ENCODE measurements around the gene DAAM2.

Gene DAAM2

GRCh38 chr6:39899554-39900295 lies 107.5 kb downstream of the DAAM2 start:
- Histone ChIP-seq H3K27me3 (ENCODE audit: control insufficient read depth in 1 of 2, insufficient read depth in 2 of 2, low read length in 2 of 2) (no peaks in the 10 kb centered on the region), H3K9me3 (ENCODE audit: control insufficient read depth in 2 of 2, low read length in 2 of 2) (no peaks in the 10 kb centered on the region), H3K9ac (ENCODE audit: low read length in 2 of 2) (no peak overlapping the region), H3K36me3 (ENCODE audit: control insufficient read depth in 2 of 2, insufficient read depth in 2 of 2, low read length in 2 of 2) (peaks cover 43 to 77% of the 10 kb centered on the region in 2 donors), H3K4me1 (ENCODE audit: control insufficient read depth, insufficient read depth, low read length) (peaks cover 4% of the 10 kb centered on the region), H3K27ac (ENCODE audit: low read length) (no peak overlapping the region), H3K4me3 (ENCODE audit: low read length in 2 of 2) (no peak overlapping the region)

DNA sequence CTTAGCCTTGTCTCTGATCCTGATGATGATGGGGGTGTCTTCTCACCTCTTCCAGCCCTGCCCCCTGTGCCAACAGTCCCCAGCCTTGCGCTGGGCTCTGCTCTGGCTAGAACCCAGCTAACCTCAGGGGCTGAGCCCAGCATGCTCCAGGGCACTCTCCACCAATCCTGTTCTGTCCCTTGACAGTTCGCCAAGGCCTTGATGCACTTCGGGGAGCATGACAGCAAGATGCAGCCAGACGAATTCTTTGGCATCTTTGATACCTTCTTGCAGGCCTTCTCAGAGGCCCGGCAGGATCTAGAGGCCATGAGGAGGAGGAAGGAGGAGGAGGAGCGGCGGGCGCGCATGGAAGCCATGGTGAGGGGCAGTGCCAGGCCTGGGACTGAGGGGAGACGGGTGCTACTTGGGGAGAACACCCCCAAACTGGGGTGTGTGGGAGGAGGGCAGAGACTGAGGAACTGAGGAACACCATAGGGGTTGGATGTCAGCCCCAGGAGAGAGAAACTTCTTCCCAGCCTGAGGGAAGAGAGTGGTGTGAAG lies 109.0 kb downstream of the DAAM2 start:
- Histone ChIP-seq H3K9me3 (ENCODE audit: control insufficient read depth in 2 of 2, low read length in 2 of 2) (no peaks in the 10 kb centered on the region), H3K27ac (ENCODE audit: low read length) (no peak overlapping the region), H3K9ac (ENCODE audit: low read length in 2 of 2) (no peak overlapping the region), H3K27me3 (ENCODE audit: control insufficient read depth in 1 of 2, insufficient read depth in 2 of 2, low read length in 2 of 2) (no peaks in the 10 kb centered on the region), H3K4me1 (ENCODE audit: control insufficient read depth, insufficient read depth, low read length) (peaks cover 10% of the 10 kb centered on the region), H3K4me3 (ENCODE audit: low read length in 2 of 2) (no peak overlapping the region), H3K36me3 (ENCODE audit: control insufficient read depth in 2 of 2, insufficient read depth in 2 of 2, low read length in 2 of 2) (peaks cover 43 to 80% of the 10 kb centered on the region in 2 donors)

DNA sequence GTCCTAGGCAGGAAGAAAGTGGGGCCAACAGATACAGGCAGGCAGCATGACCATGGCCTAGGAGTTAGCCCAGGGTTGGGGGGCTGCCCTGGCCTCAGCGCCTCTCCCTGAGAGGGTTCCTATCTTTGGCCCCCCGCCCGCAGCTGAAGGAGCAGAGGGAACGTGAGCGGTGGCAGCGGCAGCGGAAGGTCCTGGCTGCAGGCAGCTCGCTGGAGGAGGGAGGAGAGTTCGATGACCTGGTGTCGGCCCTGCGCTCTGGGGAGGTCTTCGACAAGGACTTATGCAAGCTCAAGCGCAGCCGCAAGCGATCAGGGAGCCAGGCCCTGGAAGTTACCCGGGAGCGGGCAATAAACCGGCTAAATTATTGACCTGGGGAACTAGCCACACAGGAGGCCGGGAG lies 109.5 kb downstream of the DAAM2 start:
- no peak overlapping the region for H3K4me3 ChIP-seq (ENCODE audit: low read length in 2 of 2)
- no peaks in the 10 kb centered on the region for H3K27me3 ChIP-seq (ENCODE audit: control insufficient read depth in 1 of 2, insufficient read depth in 2 of 2, low read length in 2 of 2)
- no peaks in the 10 kb centered on the region for H3K9me3 ChIP-seq (ENCODE audit: control insufficient read depth in 2 of 2, low read length in 2 of 2)
- peaks cover 10% of the 10 kb centered on the region for H3K4me1 ChIP-seq (ENCODE audit: control insufficient read depth, insufficient read depth, low read length)
- H3K9ac ChIP-seq (ENCODE audit: low read length in 2 of 2): no peak overlapping the region
- H3K27ac ChIP-seq (ENCODE audit: low read length): no peak overlapping the region
- H3K36me3 ChIP-seq (ENCODE audit: control insufficient read depth in 2 of 2, insufficient read depth in 2 of 2, low read length in 2 of 2): peaks cover 43 to 76% of the 10 kb centered on the region in 2 donors

GRCh38 chr6:39902136-39902535 lies 110.0 kb downstream of the DAAM2 start:
- Histone ChIP-seq H3K36me3 (ENCODE audit: control insufficient read depth in 2 of 2, insufficient read depth in 2 of 2, low read length in 2 of 2) (peaks cover 41 to 72% of the 10 kb centered on the region in 2 donors), H3K27me3 (ENCODE audit: control insufficient read depth in 1 of 2, insufficient read depth in 2 of 2, low read length in 2 of 2) (no peaks in the 10 kb centered on the region), H3K9ac (ENCODE audit: low read length in 2 of 2) (no peak overlapping the region), H3K4me1 (ENCODE audit: control insufficient read depth, insufficient read depth, low read length) (peaks cover 10% of the 10 kb centered on the region), H3K27ac (ENCODE audit: low read length) (no peak overlapping the region), H3K9me3 (ENCODE audit: control insufficient read depth in 2 of 2, low read length in 2 of 2) (no peaks in the 10 kb centered on the region), H3K4me3 (ENCODE audit: low read length in 2 of 2) (no peak overlapping the region)

DNA sequence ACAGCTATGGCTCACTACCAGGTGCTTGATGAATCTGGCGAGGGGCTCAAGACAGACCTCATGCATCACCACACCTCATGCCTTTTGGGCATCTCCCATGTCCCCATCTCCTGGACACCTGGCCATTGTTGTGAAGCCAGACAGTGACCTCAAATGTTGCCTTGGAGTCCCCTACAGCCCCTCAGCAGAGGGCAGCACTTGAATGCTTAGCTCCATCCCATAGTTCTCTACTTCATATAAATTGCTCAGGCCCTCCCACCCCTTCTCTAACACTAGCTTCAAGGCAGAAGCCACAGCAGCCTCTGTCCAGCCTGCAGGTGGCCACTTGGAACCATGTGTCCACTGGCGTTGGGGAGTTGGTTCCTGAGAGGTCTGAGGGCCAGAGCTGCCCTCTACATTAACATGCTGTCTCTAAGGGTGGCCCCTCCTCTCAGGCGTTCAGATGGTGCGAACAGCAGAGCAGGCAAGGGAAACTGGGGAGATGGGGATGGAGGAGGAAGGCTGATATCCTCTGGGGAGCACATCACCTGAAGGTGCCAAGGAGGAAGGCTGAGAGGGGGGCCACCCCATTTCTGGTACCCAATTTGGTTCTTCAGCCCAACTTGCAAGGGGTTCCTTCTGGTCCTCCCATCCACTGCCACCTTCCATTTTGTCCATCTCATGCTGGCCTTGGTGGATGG lies 110.8 kb downstream of the DAAM2 start:
- Histone ChIP-seq H3K9me3 (ENCODE audit: control insufficient read depth in 2 of 2, low read length in 2 of 2) (no peaks in the 10 kb centered on the region), H3K9ac (ENCODE audit: low read length in 2 of 2) (no peak overlapping the region), H3K4me3 (ENCODE audit: low read length in 2 of 2) (no peak overlapping the region), H3K36me3 (ENCODE audit: control insufficient read depth in 2 of 2, insufficient read depth in 2 of 2, low read length in 2 of 2) (peaks cover 35 to 65% of the 10 kb centered on the region in 2 donors), H3K27ac (ENCODE audit: low read length) (no peak overlapping the region), H3K4me1 (ENCODE audit: control insufficient read depth, insufficient read depth, low read length) (peaks cover 10% of the 10 kb centered on the region), H3K27me3 (ENCODE audit: control insufficient read depth in 1 of 2, insufficient read depth in 2 of 2, low read length in 2 of 2) (no peaks in the 10 kb centered on the region)

GRCh38 chr6:39903656-39904055 lies 111.5 kb downstream of the DAAM2 start:
- H3K9ac ChIP-seq (ENCODE audit: low read length in 2 of 2): no peak overlapping the region
- H3K4me1 ChIP-seq (ENCODE audit: control insufficient read depth, insufficient read depth, low read length): peaks cover 10% of the 10 kb centered on the region
- H3K36me3 ChIP-seq (ENCODE audit: control insufficient read depth in 2 of 2, insufficient read depth in 2 of 2, low read length in 2 of 2): peaks cover 33 to 58% of the 10 kb centered on the region in 2 donors
- H3K9me3 ChIP-seq (ENCODE audit: control insufficient read depth in 2 of 2, low read length in 2 of 2): no peaks in the 10 kb centered on the region
- no peak overlapping the region for H3K4me3 ChIP-seq (ENCODE audit: low read length in 2 of 2)
- no peak overlapping the region for H3K27ac ChIP-seq (ENCODE audit: low read length)
- no peaks in the 10 kb centered on the region for H3K27me3 ChIP-seq (ENCODE audit: control insufficient read depth in 1 of 2, insufficient read depth in 2 of 2, low read length in 2 of 2)

- H3K36me3 ChIP-seq (ENCODE audit: control insufficient read depth in 2 of 2, insufficient read depth in 2 of 2, low read length in 2 of 2): peaks cover 20 to 48% of the 10 kb centered on the region in 2 donors
- H3K4me3 ChIP-seq (ENCODE audit: low read length in 2 of 2): no peak overlapping the region
- H3K4me1 ChIP-seq (ENCODE audit: control insufficient read depth, insufficient read depth, low read length): peaks cover 10% of the 10 kb centered on the region
- no peaks in the 10 kb centered on the region for H3K27me3 ChIP-seq (ENCODE audit: control insufficient read depth in 1 of 2, insufficient read depth in 2 of 2, low read length in 2 of 2)
- H3K9me3 ChIP-seq (ENCODE audit: control insufficient read depth in 2 of 2, low read length in 2 of 2): no peaks in the 10 kb centered on the region
- no peak overlapping the region for H3K27ac ChIP-seq (ENCODE audit: low read length)
- no peak overlapping the region for H3K9ac ChIP-seq (ENCODE audit: low read length in 2 of 2)
Observed at GRCh38 chr6:39904946-39905639, 112.9 kb downstream of the DAAM2 start.

DNA sequence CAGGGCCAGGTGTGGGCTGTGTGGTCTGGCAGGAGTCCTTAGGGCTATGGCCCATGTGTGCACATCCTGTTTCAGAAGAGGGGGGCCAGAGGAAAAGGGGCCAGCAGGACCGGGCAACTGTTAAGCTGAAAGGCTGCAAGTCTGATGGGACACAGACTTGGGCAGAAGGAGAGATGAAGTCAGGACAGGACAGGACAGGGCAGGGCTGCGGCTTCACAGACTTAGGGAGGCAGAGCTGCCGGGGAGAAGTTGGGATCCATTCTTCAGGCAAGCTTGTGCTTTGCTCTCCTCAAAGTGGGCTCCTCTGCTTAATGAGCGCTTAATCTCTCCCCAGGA lies 113.4 kb downstream of the DAAM2 start:
- no peak overlapping the region for H3K27ac ChIP-seq (ENCODE audit: low read length)

GRCh38 chr6:39906318-39906761 lies 114.2 kb downstream of the DAAM2 start:
- Histone ChIP-seq H3K9ac (ENCODE audit: low read length in 2 of 2) (no peak overlapping the region), H3K27me3 (ENCODE audit: control insufficient read depth in 1 of 2, insufficient read depth in 2 of 2, low read length in 2 of 2) (no peaks in the 10 kb centered on the region)

More for the DNA sequence above, 113.4 kb downstream of the DAAM2 start:
- peaks cover 14 to 44% of the 10 kb centered on the region in 2 donors for H3K36me3 ChIP-seq (ENCODE audit: control insufficient read depth in 2 of 2, insufficient read depth in 2 of 2, low read length in 2 of 2)
- no peaks in the 10 kb centered on the region for H3K27me3 ChIP-seq (ENCODE audit: control insufficient read depth in 1 of 2, insufficient read depth in 2 of 2, low read length in 2 of 2)
- H3K4me3 ChIP-seq (ENCODE audit: low read length in 2 of 2): no peak overlapping the region
- peaks cover 10% of the 10 kb centered on the region for H3K4me1 ChIP-seq (ENCODE audit: control insufficient read depth, insufficient read depth, low read length)
- no peaks in the 10 kb centered on the region for H3K9me3 ChIP-seq (ENCODE audit: control insufficient read depth in 2 of 2, low read length in 2 of 2)
- no peak overlapping the region for H3K9ac ChIP-seq (ENCODE audit: low read length in 2 of 2)

GRCh38 chr6:39907871-39908575 lies 115.8 kb downstream of the DAAM2 start:
- H3K27ac ChIP-seq (ENCODE audit: low read length): no peak overlapping the region
- H3K36me3 ChIP-seq (ENCODE audit: control insufficient read depth in 2 of 2, insufficient read depth in 2 of 2, low read length in 2 of 2): peaks cover 11 to 34% of the 10 kb centered on the region in 2 donors
- no peaks in the 10 kb centered on the region for H3K27me3 ChIP-seq (ENCODE audit: control insufficient read depth in 1 of 2, insufficient read depth in 2 of 2, low read length in 2 of 2)

More at GRCh38 chr6:39906318-39906761, 114.2 kb downstream of the DAAM2 start:
- H3K27ac ChIP-seq (ENCODE audit: low read length): no peak overlapping the region
- no peaks in the 10 kb centered on the region for H3K9me3 ChIP-seq (ENCODE audit: control insufficient read depth in 2 of 2, low read length in 2 of 2)
- H3K4me1 ChIP-seq (ENCODE audit: control insufficient read depth, insufficient read depth, low read length): peaks cover 10% of the 10 kb centered on the region
- H3K36me3 ChIP-seq (ENCODE audit: control insufficient read depth in 2 of 2, insufficient read depth in 2 of 2, low read length in 2 of 2): peaks cover 9 to 39% of the 10 kb centered on the region in 2 donors
- no peak overlapping the region for H3K4me3 ChIP-seq (ENCODE audit: low read length in 2 of 2)

More at GRCh38 chr6:39907871-39908575, 115.8 kb downstream of the DAAM2 start:
- H3K9me3 ChIP-seq (ENCODE audit: control insufficient read depth in 2 of 2, low read length in 2 of 2): no peaks in the 10 kb centered on the region
- H3K4me1 ChIP-seq (ENCODE audit: control insufficient read depth, insufficient read depth, low read length): peaks cover 10% of the 10 kb centered on the region
- H3K4me3 ChIP-seq (ENCODE audit: low read length in 2 of 2): no peak overlapping the region
- H3K9ac ChIP-seq (ENCODE audit: low read length in 2 of 2): no peak overlapping the region
